Measurements from ENCODE around the gene TTLL9. TPM values are rescaled to one million over a fixed set of nuclear protein-coding genes. Genes with fewer than 3 reads are reported as not detected.

The TTLL9 gene
- polyA plus RNA-seq, 1 donor (not counting 4 experiments of a cell fraction or from before 2014, with no cell fraction given) = not detected

GRCh38 chr20:31851240-31851955, 19.0 kb upstream of the TTLL9 start:
- Histone ChIP-seq H3K9ac (ENCODE audit: control insufficient read depth, extremely low read depth, insufficient read depth, low read length) (no peak overlapping the region), H3K4me1 (ENCODE audit: control insufficient read depth, extremely low read depth, insufficient read depth, low read length) (no peaks in the 10 kb centered on the region), H3K27ac (ENCODE audit: control insufficient read depth, insufficient read depth, low read length) (no peak overlapping the region), H4K20me1 (ENCODE audit: control insufficient read depth, extremely low read depth, insufficient read depth, low read length) (no peaks in the 10 kb centered on the region), H3K36me3 (ENCODE audit: control insufficient read depth in 2 of 2, extremely low read depth in 1 of 2, insufficient read depth in 2 of 2, low read length in 2 of 2) (no peaks in the 10 kb centered on the region), H2AFZ (ENCODE audit: control insufficient read depth, low read length) (no peak overlapping the region), H3K9me1 (ENCODE audit: control insufficient read depth, extremely low read depth, insufficient read depth, low read length) (no peaks in the 10 kb centered on the region), H3K9me3 (ENCODE audit: control insufficient read depth, low read depth, low read length) (no peaks in the 10 kb centered on the region), H3K4me2 (ENCODE audit: control insufficient read depth, extremely low read depth, insufficient read depth, low read depth, low read length) (no peak overlapping the region), H3K79me2 (ENCODE audit: control insufficient read depth, insufficient read depth, low read length) (no peaks in the 10 kb centered on the region), H3K27me3 (ENCODE audit: control insufficient read depth, extremely low read depth, insufficient read depth, low read length) (peaks cover 27% of the 10 kb centered on the region), H3K4me3 (ENCODE audit: control insufficient read depth in 2 of 3, extremely low read depth in 1 of 3, insufficient read depth in 2 of 3, low read depth in 1 of 3, low read length in 3 of 3) (no peak overlapping the region)
- DNase-seq (ENCODE audit: low read depth, low spot score) (no peak), FAIRE-seq (no peak)
- TF ChIP-seq EZH2 (IDR thresholded peaks at IDR 0.05; ENCODE audit: low read length) (no peak), CTCF (optimal IDR thresholded peaks at IDR 0.05 in 1 of 3, IDR thresholded peaks at IDR 0.05 in 1 of 3, conservative IDR thresholded peaks at IDR 0.05 in 1 of 3; ENCODE audit: extremely low read depth in 1 of 3, insufficient read depth in 2 of 3, low read length in 3 of 3) (no peak)
- dilution Hi-C loops (cut with MboI; ENCODE audit: extremely low pct_ligation_motif_present, low sequenced_read_pairs) = no loop called here

- dilution Hi-C loops (cut with MboI; ENCODE audit: extremely low pct_ligation_motif_present, low sequenced_read_pairs) = no loop called here
Measured at GRCh38 chr20:31853481-31853880, 17.0 kb upstream of the TTLL9 start.

More at GRCh38 chr20:31853481-31853880, 17.0 kb upstream of the TTLL9 start:
- DNase-seq (ENCODE audit: low read depth, low spot score) = no peak
- no peak overlapping the region for H2AFZ ChIP-seq (ENCODE audit: control insufficient read depth, low read length)
- no peaks in the 10 kb centered on the region for H3K9me3 ChIP-seq (ENCODE audit: control insufficient read depth, low read depth, low read length)
- H3K36me3 ChIP-seq (ENCODE audit: control insufficient read depth in 2 of 2, extremely low read depth in 1 of 2, insufficient read depth in 2 of 2, low read length in 2 of 2) = no peaks in the 10 kb centered on the region
- H3K27me3 ChIP-seq (ENCODE audit: control insufficient read depth, extremely low read depth, insufficient read depth, low read length) = peaks cover 34% of the 10 kb centered on the region
- no peak overlapping the region for H3K27ac ChIP-seq (ENCODE audit: control insufficient read depth, insufficient read depth, low read length)
- H3K4me1 ChIP-seq (ENCODE audit: control insufficient read depth, extremely low read depth, insufficient read depth, low read length) = no peaks in the 10 kb centered on the region
- FAIRE-seq = no peak
- no peak overlapping the region for H3K9ac ChIP-seq (ENCODE audit: control insufficient read depth, extremely low read depth, insufficient read depth, low read length)
- H3K4me2 ChIP-seq (ENCODE audit: control insufficient read depth, extremely low read depth, insufficient read depth, low read depth, low read length) = no peak overlapping the region
- no peak overlapping the region for H3K4me3 ChIP-seq (ENCODE audit: control insufficient read depth in 2 of 3, extremely low read depth in 1 of 3, insufficient read depth in 2 of 3, low read depth in 1 of 3, low read length in 3 of 3)
- H3K9me1 ChIP-seq (ENCODE audit: control insufficient read depth, extremely low read depth, insufficient read depth, low read length) = no peaks in the 10 kb centered on the region
- H4K20me1 ChIP-seq (ENCODE audit: control insufficient read depth, extremely low read depth, insufficient read depth, low read length) = no peaks in the 10 kb centered on the region
- TF ChIP-seq CTCF (optimal IDR thresholded peaks at IDR 0.05 in 1 of 3, IDR thresholded peaks at IDR 0.05 in 1 of 3, conservative IDR thresholded peaks at IDR 0.05 in 1 of 3; ENCODE audit: extremely low read depth in 1 of 3, insufficient read depth in 2 of 3, low read length in 3 of 3) (no peak), EZH2 (IDR thresholded peaks at IDR 0.05; ENCODE audit: low read length) (no peak)
- H3K79me2 ChIP-seq (ENCODE audit: control insufficient read depth, insufficient read depth, low read length) = no peaks in the 10 kb centered on the region
